GM19372 (cell line): Measurements from ENCODE around the gene MEOX2.

Experiments used
- ATAC-seq: cut with Tn5 transposase; IDR thresholded peaks from one replicate; pipeline ENCODE4 v1.9.1; 2021; ENCODE audit warnings: mild to moderate bottlenecking, low read depth, moderate library complexity; ENCODE audit not compliant: unreplicated experiment

Gene MEOX2

GRCh38 chr7:15620491-15621185 lies 65.8 kb downstream of the MEOX2 start:
- no peak for ATAC-seq

GRCh38 chr7:15618275-15618674 lies 68.2 kb downstream of the MEOX2 start:
- ATAC-seq: no peak

GRCh38 chr7:15612205-15612604 lies 74.3 kb downstream of the MEOX2 start:
- no peak for ATAC-seq

GRCh38 chr7:15610503-15610902 lies 76.0 kb downstream of the MEOX2 start:
- ATAC-seq: no peak

- ATAC-seq: no peak
These were observed 77.2 kb downstream of the MEOX2 start for GRCh38 chr7:15609287-15609686.

GRCh38 chr7:15607529-15608210 lies 78.8 kb downstream of the MEOX2 start:
- ATAC-seq: no peak

- no peak for ATAC-seq
These were observed 79.9 kb downstream of the MEOX2 start for GRCh38 chr7:15606561-15606960.

GRCh38 chr7:15604166-15604565 lies 82.3 kb downstream of the MEOX2 start:
- ATAC-seq: no peak

- no peak for ATAC-seq
These were observed 83.4 kb downstream of the MEOX2 start for GRCh38 chr7:15603124-15603523.

GRCh38 chr7:15602236-15602635 lies 84.2 kb downstream of the MEOX2 start:
- ATAC-seq: no peak

GRCh38 chr7:15601175-15601574 lies 85.3 kb downstream of the MEOX2 start:
- ATAC-seq: no peak

GRCh38 chr7:15600298-15600697 lies 86.2 kb downstream of the MEOX2 start:
- ATAC-seq: no peak

GRCh38 chr7:15594461-15594860 lies 92.0 kb downstream of the MEOX2 start:
- no peak for ATAC-seq

- no peak for ATAC-seq
These were observed 93.1 kb downstream of the MEOX2 start for GRCh38 chr7:15593382-15593781.

GRCh38 chr7:15586266-15586665 lies 100.2 kb downstream of the MEOX2 start:
- ATAC-seq: no peak

- ATAC-seq: no peak
These were observed 101.9 kb downstream of the MEOX2 start for GRCh38 chr7:15584575-15584974.

GRCh38 chr7:15582773-15583172 lies 103.7 kb downstream of the MEOX2 start:
- no peak for ATAC-seq

- ATAC-seq: no peak
These were observed 105.0 kb downstream of the MEOX2 start for GRCh38 chr7:15581352-15581951.

- no peak for ATAC-seq
These were observed 105.7 kb downstream of the MEOX2 start for GRCh38 chr7:15580604-15581351.

GRCh38 chr7:15577600-15577999 lies 108.9 kb downstream of the MEOX2 start:
- no peak for ATAC-seq

GRCh38 chr7:15571301-15571878 lies 115.1 kb downstream of the MEOX2 start:
- ATAC-seq: no peak
